ENCODE data around the gene ESYT3.

- TF ChIP-seq CTCF (IDR thresholded peaks at IDR 0.05) (no peak), POLR2A (IDR thresholded peaks at IDR 0.05) (no peak)
These were observed 34.5 kb downstream of the ESYT3 start for GRCh38 chr3:138468886-138469285.

All from uterus (tissue), 2 donors.